ENCODE data around the gene RHOH. TPM values are rescaled to one million over a fixed set of nuclear protein-coding genes. Genes with fewer than 3 reads are reported as not detected.

The RHOH gene
- total RNA-seq, 1 donor from 2014 or later = not detected

DNA sequence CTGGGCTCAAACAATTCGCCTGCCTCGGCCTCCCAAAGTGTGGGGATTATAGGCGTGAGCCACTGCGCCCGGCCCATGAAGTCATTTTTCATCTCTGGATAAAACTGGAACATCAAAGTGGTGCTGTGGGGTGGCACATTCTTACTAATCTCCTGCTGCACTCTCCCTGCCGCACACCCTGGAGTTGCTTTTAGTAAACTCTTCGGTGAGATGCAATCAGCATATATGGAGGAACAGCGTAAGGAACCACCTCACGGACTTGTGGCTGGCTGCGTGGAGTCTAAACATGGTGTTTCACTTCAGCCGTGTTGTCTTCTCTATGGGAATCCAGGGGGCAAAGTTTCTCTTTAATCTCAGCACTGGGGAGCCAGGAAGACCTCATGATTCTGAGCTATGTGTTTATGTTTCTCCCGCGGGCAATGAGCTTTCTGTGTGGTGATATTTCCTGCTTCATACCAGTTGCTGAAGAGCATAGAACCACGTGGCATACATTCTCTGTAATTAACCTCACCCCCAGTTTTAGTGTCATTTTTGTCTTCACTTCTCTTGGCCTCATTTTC, 2.1 kb upstream of the RHOH start:
- DNase-seq (ENCODE audit: extremely low spot score, unreplicated experiment) = no peak
- H3K27ac Mint-ChIP-seq (ENCODE audit: unreplicated experiment) = no peak overlapping the region

DNA sequence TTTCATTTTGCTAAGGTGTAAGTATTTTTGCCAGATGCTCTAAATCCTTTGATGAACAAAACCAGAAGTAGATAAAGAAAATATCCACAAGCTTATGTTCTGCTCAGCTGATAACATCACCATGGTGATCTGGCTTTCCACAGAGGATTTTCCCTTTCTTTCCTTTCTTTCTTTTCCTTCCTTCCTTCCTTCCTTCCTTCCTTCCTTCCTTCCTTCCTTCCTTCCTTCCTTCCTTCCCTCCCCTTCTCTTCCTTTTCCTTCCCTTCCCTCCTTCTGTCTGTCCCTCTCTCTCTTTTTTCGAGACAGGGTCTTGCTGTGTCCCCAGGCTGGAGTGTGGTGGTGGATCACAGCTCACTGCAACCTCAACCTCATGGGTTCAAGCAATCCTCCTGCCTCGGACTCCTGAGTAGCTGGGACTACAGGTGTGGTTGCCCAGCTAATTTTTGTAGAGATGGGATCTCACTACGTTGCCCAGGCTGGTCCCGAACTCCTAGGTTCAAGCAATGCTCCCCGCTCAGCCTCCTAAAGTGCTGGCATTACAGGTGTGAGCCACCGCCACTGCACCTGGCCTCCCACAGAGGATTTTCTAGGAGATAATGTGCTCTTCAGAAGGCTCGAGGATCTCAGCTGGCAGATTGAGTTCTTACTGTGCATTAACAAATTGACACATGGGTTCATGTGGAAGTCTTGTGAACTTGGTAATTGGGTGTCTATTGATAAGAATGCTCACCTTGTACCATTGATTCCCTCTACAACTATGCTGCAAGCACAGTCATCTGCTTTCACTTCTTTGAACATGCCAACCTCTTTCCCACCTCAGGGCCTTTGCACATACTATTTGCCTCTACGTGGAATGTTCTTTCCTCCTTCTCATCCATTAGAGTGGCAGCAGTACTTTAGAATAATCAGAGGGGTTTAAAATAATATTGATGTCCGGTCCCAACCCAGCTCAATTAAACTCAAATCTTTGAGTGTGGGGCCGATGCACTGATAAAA, 1.4 kb upstream of the RHOH start:
- TF ChIP-seq, protein P1, sequence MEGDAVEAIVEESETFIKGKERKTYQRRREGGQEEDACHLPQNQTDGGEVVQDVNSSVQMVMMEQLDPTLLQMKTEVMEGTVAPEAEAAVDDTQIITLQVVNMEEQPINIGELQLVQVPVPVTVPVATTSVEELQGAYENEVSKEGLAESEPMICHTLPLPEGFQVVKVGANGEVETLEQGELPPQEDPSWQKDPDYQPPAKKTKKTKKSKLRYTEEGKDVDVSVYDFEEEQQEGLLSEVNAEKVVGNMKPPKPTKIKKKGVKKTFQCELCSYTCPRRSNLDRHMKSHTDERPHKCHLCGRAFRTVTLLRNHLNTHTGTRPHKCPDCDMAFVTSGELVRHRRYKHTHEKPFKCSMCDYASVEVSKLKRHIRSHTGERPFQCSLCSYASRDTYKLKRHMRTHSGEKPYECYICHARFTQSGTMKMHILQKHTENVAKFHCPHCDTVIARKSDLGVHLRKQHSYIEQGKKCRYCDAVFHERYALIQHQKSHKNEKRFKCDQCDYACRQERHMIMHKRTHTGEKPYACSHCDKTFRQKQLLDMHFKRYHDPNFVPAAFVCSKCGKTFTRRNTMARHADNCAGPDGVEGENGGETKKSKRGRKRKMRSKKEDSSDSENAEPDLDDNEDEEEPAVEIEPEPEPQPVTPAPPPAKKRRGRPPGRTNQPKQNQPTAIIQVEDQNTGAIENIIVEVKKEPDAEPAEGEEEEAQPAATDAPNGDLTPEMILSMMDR (IDR thresholded peaks at IDR 0.05) = no peak
- Mint-ChIP-seq H3K27ac (ENCODE audit: unreplicated experiment) (no peak overlapping the region), H3K9me3 (ENCODE audit: unreplicated experiment) (no peaks in the 10 kb centered on the region), H3K4me3 (ENCODE audit: unreplicated experiment) (no peak overlapping the region), H3K27me3 (ENCODE audit: unreplicated experiment) (peaks cover 5% of the 10 kb centered on the region), H3K4me1 (ENCODE audit: unreplicated experiment) (peaks cover 7% of the 10 kb centered on the region), H3K36me3 (ENCODE audit: unreplicated experiment) (no peaks in the 10 kb centered on the region)
- no peak for DNase-seq (ENCODE audit: extremely low spot score, unreplicated experiment)

More for the DNA sequence above, 2.1 kb upstream of the RHOH start:
- H3K4me3 Mint-ChIP-seq (ENCODE audit: unreplicated experiment) = peak overlapping the region; percentile 18
- peaks cover 3% of the 10 kb centered on the region for H3K27me3 Mint-ChIP-seq (ENCODE audit: unreplicated experiment)
- no peaks in the 10 kb centered on the region for H3K36me3 Mint-ChIP-seq (ENCODE audit: unreplicated experiment)
- H3K9me3 Mint-ChIP-seq (ENCODE audit: unreplicated experiment) = no peaks in the 10 kb centered on the region
- TF ChIP-seq, protein P1 (IDR thresholded peaks at IDR 0.05) = no peak
- peaks cover 7% of the 10 kb centered on the region for H3K4me1 Mint-ChIP-seq (ENCODE audit: unreplicated experiment)

DNA sequence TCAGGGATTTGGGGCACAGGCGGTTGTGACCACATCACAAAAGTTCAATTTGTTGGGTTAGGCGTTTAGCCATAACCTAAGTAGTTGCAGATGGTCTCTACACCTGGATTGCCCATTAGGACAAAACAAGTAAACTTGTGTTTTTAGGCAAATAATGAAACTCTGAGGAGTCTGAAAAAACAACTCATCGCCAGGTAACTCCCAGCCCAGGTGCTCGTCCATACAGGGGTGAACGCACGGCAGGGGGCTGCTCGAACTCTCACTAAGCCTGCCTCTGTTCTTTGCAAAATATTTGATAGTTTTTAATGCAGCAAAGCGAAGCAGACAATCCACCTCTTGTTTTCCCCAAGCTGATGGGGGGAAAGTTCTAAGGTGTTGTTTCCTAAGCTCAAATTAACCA, 559 bp upstream of the RHOH start:
- Mint-ChIP-seq H3K27ac (ENCODE audit: unreplicated experiment) (no peak overlapping the region), H3K4me3 (ENCODE audit: unreplicated experiment) (no peak overlapping the region), H3K9me3 (ENCODE audit: unreplicated experiment) (no peaks in the 10 kb centered on the region), H3K4me1 (ENCODE audit: unreplicated experiment) (peaks cover 7% of the 10 kb centered on the region), H3K27me3 (ENCODE audit: unreplicated experiment) (peaks cover 5% of the 10 kb centered on the region), H3K36me3 (ENCODE audit: unreplicated experiment) (no peaks in the 10 kb centered on the region)
- TF ChIP-seq, protein P1 (IDR thresholded peaks at IDR 0.05) = no peak
- no peak for DNase-seq (ENCODE audit: extremely low spot score, unreplicated experiment)

GRCh38 chr4:40197879-40198689, 1.3 kb downstream of the RHOH start:
- peaks cover 7% of the 10 kb centered on the region for H3K4me1 Mint-ChIP-seq (ENCODE audit: unreplicated experiment)
- DNase-seq (ENCODE audit: extremely low spot score, unreplicated experiment) = no peak
- no peaks in the 10 kb centered on the region for H3K9me3 Mint-ChIP-seq (ENCODE audit: unreplicated experiment)
- no peak overlapping the region for H3K4me3 Mint-ChIP-seq (ENCODE audit: unreplicated experiment)
- H3K27ac Mint-ChIP-seq (ENCODE audit: unreplicated experiment) = no peak overlapping the region
- H3K27me3 Mint-ChIP-seq (ENCODE audit: unreplicated experiment) = peaks cover 5% of the 10 kb centered on the region
- no peaks in the 10 kb centered on the region for H3K36me3 Mint-ChIP-seq (ENCODE audit: unreplicated experiment)
- TF ChIP-seq, protein P1 (IDR thresholded peaks at IDR 0.05) = no peak
